Stimulated activated CD4-positive, alpha-beta T cell treated with anti-CD3 and anti-CD28 coated beads, Interleukin-1b, Interleukin-23, amount 100 ng/mL, for 24 hours (primary cell): ENCODE data around the gene CCPG1.
"Not testable (repeated sequence)": the region's sequence is repeated elsewhere in the genome, so short reads cannot be mapped to it uniquely, and the experiment has no call there.

Experiments
- DNase-seq, 4 experiments: peaks; one replicate each; pipeline ENCODE4 v3.0.0-alpha.2; 2020; ENCODE audit warnings: low read depth in 4 of 4, low spot score in 1 of 4

CCPG1 gene

GRCh38 chr15:55408012-55408928, at the start of gene CCPG1, which contains the start of gene PIERCE2:
Gene CCPG1 (minus strand): TSS chr15:55408359. CDS start chr15:55389424, 18,935 bp downstream.
Gene PIERCE2 (plus strand): TSS chr15:55408495. CDS start chr15:55408769, 274 bp downstream.
- peak; percentile 55 to 84 (median 72) for DNase-seq

- no peak for DNase-seq
These were observed 49.4 kb upstream of the CCPG1 start for GRCh38 chr15:55457401-55458022.

GRCh38 chr15:55447030-55447394, 38.9 kb upstream of the CCPG1 start:
- not testable (repeated sequence) for DNase-seq

GRCh38 chr15:55446379-55447029, 38.3 kb upstream of the CCPG1 start:
- not testable (repeated sequence) for DNase-seq

GRCh38 chr15:55445936-55446335, 37.8 kb upstream of the CCPG1 start:
- not testable (repeated sequence) for DNase-seq

GRCh38 chr15:55443141-55443540, 35.0 kb upstream of the CCPG1 start:
- not testable (repeated sequence) for DNase-seq

GRCh38 chr15:55434989-55435825, 27.0 kb upstream of the CCPG1 start:
- no peak for DNase-seq

- no peak for DNase-seq
These were observed 13.9 kb upstream of the CCPG1 start for GRCh38 chr15:55422089-55422488.

GRCh38 chr15:55420171-55420866, 12.2 kb upstream of the CCPG1 start:
- DNase-seq, result no peak

- DNase-seq, result not testable (repeated sequence)
These were observed 9.5 kb upstream of the CCPG1 start for GRCh38 chr15:55417678-55418077.

- not testable (repeated sequence) for DNase-seq
These were observed 817 bp upstream of the CCPG1 start for GRCh38 chr15:55408976-55409375.

- no peak for DNase-seq
These were observed 604 bp downstream of the CCPG1 start for GRCh38 chr15:55407498-55408011.

GRCh38 chr15:55403531-55403930, 4.6 kb downstream of the CCPG1 start:
- DNase-seq, result no peak

- DNase-seq, result no peak
These were observed 5.5 kb downstream of the CCPG1 start for GRCh38 chr15:55402707-55403106.

- DNase-seq, result no peak
These were observed 6.3 kb downstream of the CCPG1 start for GRCh38 chr15:55401786-55402246.

GRCh38 chr15:55400050-55400449, 8.1 kb downstream of the CCPG1 start:
- DNase-seq, result not testable (repeated sequence)

GRCh38 chr15:55398243-55398642, 9.9 kb downstream of the CCPG1 start:
- DNase-seq, result no peak

- no peak for DNase-seq
These were observed 13.5 kb downstream of the CCPG1 start for GRCh38 chr15:55394694-55395093.

GRCh38 chr15:55389264-55389607, 18.9 kb downstream of the CCPG1 start:
- DNase-seq, result no peak

- no peak for DNase-seq
These were observed 21.1 kb downstream of the CCPG1 start for GRCh38 chr15:55387027-55387426.
